ENCODE measurements around the gene TTC9B. TPM values are rescaled to one million over a fixed set of nuclear protein-coding genes. Genes with fewer than 3 reads are reported as not detected.
A peak's percentile ranks its signal among the peaks of the same experiment; 100 is the strongest.

TTC9B gene
- polyA plus RNA-seq, 3 donors, result 0.11 to 0.26 (median 0.12) TPM

DNA sequence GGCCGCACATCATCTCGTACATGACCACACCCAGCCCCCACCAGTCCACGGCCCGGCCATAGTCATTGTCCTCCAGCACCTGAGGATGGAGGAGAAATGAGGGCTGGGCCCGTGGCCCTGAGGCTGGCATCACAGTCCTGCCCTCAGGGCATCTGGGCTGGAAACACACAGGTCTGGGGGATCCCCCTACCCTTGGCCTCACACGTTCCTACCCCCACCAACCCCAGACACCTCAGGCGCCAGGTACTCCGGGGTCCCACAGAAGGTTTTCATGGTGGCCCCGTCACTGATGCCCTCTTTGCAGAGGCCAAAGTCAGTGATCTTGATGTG lies 17.8 kb upstream of the TTC9B start:
- no peak for DNase-seq (ENCODE audit: extremely low read depth in 1 of 11, low read depth in 9 of 11, low spot score in 4 of 11)

- DNase-seq (ENCODE audit: extremely low read depth in 1 of 11, low read depth in 9 of 11, low spot score in 4 of 11), result no peak
Measured at GRCh38 chr19:40235238-40236025, 17.2 kb upstream of the TTC9B start.

DNA sequence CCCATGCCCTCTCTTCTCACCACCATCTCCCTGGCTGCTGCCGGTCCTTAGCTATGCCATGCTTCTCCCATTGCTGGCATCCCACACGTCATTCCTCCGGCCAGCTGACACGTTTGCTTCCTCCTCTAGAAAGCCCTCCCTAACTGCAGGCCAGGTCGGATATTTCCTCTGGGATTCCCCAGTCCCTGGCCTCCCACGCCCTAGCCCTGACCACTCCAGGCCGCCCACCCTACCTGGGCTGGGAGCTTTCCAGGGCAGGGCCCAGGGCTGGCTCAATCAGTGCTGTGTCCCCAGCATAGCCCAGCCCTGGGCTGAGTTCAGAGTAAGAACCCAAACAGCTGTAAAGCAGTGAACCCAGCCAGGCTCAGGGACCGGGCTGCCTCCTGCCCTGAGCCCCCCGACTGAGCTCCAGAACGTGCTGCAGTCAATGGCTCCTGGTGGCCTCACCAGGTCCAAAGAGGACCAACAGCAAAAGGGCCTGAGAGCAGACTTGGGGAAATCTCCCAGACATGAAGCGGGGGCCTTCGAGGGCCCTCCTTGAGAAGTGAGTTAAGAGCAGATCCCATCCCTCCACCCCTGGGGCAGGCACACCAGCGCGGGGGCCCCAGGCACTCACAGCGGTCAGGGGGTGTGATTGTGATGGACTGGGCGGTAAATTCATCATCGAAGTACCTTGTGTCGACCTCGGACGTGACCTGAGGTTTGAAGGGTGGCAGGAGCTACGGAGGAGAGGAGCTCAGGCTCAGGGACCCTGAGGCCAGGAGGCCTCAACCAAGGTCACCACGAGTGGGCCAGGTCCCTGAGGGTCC lies 16.4 kb upstream of the TTC9B start:
- DNase-seq (ENCODE audit: extremely low read depth in 1 of 11, low read depth in 9 of 11, low spot score in 4 of 11), result no peak

- DNase-seq (ENCODE audit: extremely low read depth in 1 of 11, low read depth in 9 of 11, low spot score in 4 of 11), result no peak
Measured at GRCh38 chr19:40233811-40234389, 15.7 kb upstream of the TTC9B start.

GRCh38 chr19:40232949-40233810 lies 15.0 kb upstream of the TTC9B start:
- DNase-seq (ENCODE audit: extremely low read depth in 1 of 11, low read depth in 9 of 11, low spot score in 4 of 11), result no peak

GRCh38 chr19:40232479-40232878 lies 14.3 kb upstream of the TTC9B start:
- no peak for DNase-seq (ENCODE audit: extremely low read depth in 1 of 11, low read depth in 9 of 11, low spot score in 4 of 11)

GRCh38 chr19:40231544-40232424 lies 13.6 kb upstream of the TTC9B start:
- peak in 1 of 11 donors; percentile 51 for DNase-seq (ENCODE audit: extremely low read depth in 1 of 11, low read depth in 9 of 11, low spot score in 4 of 11)

DNA sequence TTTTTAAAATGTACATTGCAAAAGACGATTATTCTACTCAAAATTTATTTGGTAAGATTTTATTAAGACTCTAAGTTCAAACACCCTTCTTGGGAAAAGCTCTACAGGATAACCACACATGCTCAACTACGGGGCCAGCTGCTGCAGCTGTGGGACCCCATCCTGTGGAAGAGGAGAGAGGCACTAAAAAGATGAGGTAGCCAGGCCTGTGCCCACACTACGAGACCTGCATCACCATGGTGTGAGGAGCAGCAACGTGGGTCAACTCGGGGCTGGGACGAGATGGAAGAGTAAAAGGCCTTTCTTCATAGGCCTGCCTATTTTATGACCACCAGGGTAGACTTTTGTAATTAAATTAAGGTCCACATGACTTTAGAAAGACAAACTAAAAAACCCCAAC lies 12.9 kb upstream of the TTC9B start:
- no peak for DNase-seq (ENCODE audit: extremely low read depth in 1 of 11, low read depth in 9 of 11, low spot score in 4 of 11)

- DNase-seq (ENCODE audit: extremely low read depth in 1 of 11, low read depth in 9 of 11, low spot score in 4 of 11), result no peak
Measured at GRCh38 chr19:40229926-40230417, 11.8 kb upstream of the TTC9B start.

GRCh38 chr19:40229484-40229883 lies 11.3 kb upstream of the TTC9B start:
- DNase-seq (ENCODE audit: extremely low read depth in 1 of 11, low read depth in 9 of 11, low spot score in 4 of 11), result no peak

DNA sequence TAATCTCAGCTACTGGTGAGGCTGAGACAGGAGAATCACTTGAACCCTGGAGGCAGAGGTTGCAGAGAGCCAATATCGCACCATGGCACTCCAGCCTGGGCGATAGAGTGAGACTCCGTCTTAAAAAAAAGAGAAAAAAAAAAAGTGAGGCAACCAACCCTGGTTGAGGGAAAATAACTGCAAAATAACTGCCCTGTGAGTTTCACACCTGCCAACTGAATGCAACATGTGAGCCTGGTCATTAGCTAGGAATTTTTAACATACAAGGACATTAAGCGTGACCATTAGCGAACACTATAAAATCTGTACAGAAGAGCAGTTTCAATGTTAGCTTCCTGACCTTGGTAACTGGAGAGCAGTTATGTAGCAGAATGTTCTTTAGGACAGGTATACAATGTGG lies 10.7 kb upstream of the TTC9B start:
- no peak for DNase-seq (ENCODE audit: extremely low read depth in 1 of 11, low read depth in 9 of 11, low spot score in 4 of 11)

DNA sequence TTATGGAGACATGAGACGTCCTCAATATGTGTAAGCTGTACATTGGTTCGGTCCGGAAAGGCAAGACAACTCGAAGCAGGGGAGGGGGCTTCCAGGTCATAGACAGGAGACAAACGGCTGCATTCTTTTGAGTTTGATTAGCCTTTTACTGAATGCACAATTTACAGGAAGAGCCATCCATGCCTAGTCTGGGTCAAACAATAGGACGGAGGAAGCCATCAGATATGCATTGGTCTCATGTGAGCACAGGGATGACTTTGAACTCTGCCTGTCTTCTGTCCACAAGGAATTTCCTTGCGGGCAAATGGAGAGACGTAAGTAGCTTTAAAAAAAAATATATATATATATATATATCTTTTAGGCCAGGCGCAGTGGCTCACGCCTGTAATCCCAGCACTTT lies 10.2 kb upstream of the TTC9B start:
- DNase-seq (ENCODE audit: extremely low read depth in 1 of 11, low read depth in 9 of 11, low spot score in 4 of 11), result no peak

- no peak for DNase-seq (ENCODE audit: extremely low read depth in 1 of 11, low read depth in 9 of 11, low spot score in 4 of 11)
Measured at GRCh38 chr19:40225440-40226305, 7.5 kb upstream of the TTC9B start.

DNA sequence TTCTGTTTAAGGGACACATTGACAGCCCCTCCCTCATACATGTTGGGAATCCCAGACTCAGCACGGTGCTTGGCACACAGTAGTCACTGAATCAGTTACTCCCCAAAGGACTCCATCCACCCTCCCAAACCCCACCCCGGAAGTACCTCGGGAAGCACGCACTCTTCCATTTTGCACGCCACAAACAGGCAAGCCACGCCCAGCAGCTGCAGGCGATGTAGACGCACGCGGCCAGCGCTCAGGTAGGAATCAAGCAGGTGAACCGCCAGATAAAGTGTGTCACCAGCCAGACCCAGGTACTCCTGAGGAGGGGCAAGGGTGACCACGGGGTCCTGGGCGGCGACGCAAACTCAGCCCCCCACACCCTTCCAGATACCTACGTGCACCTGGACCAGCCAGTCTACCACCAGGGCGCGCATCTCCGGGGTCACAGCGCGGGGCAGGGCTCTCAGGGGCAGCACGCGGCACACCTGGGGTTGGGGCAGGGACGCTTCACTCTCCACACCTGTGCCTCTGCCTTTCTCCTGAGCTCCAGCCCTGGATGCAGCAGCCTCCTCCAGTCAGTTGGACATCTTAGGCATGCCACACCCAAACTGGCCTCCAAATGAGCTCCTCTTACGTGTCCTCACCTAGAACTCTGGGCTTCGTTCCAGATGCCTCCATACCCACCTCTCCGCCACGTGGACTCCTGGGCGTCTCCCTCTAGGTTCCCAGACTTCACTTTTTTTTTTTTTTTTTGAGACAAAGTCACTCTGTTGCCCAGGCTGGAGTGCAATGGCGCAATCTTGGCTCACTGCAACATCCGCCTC lies 6.4 kb upstream of the TTC9B start:
- no peak for DNase-seq (ENCODE audit: extremely low read depth in 1 of 11, low read depth in 9 of 11, low spot score in 4 of 11)

GRCh38 chr19:40223135-40223822 lies 5.1 kb upstream of the TTC9B start:
- DNase-seq (ENCODE audit: extremely low read depth in 1 of 11, low read depth in 9 of 11, low spot score in 4 of 11), result no peak
